ENCODE data around the gene HAGHL. TPM values are rescaled to one million over a fixed set of nuclear protein-coding genes. Genes with fewer than 3 reads are reported as not detected.

HAGHL gene
- total RNA-seq, 1 donor from 2014 or later: 8.9 TPM

DNA sequence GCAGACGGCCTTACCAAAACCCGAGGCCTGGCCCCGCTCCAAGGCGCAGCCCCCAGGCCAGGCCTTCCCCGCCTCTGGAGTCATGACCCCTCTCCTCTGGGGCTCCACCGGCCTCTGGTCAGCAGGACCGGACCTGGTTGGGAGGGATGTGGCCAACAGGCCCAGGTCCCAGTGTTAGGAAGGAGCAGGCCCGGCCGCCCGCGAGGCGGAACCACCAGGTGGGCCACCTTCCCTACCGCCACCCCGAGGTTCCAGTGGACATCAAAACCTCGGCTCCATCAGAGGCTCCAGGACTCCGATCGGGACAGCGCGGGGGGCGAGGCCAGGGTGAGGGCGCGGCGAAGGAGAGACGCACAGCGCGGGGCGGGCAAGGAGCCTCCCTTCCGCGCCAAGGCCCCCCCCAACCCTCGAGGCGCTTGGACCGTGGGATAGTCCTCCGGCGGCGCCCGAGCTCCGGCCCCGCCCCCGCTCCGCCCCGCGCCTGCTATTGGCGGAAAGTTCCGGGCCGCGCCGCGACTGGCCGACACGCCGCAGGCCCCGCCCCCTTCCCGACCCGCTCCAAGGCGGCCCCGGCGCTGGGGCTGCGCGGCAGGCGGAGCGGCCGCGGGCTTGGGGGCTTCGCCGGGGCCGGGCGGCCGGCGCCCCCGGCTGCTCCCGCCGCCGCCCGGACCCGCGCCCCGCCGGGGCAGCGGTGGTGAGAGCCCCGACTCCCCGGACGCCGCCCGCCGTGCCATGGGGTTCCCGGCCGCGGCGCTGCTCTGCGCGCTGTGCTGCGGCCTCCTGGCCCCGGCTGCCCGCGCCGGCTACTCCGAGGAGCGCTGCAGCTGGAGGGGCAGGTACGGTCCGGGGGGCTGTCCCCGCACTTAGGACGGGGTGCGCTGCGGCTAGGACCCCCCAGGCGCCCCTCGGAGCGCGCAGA is 12.1 kb upstream of the HAGHL start, which contains the start of gene METRN:
Gene METRN, plus strand, starts transcription at position 561 of the 919 bp plus-strand sequence. Its CDS starts 172 bp downstream, at position 733.
- H3K27ac ChIP-seq: peak within 1 kb of the TSS; percentile 36
- no peaks in the 10 kb centered on the region for H3K36me3 ChIP-seq
- ATAC-seq (peak; percentile 90), DNase-seq (peak; percentile 96)
- H3K27me3 ChIP-seq: peaks cover 18% of the 10 kb centered on the region
- TF ChIP-seq, protein P1, sequence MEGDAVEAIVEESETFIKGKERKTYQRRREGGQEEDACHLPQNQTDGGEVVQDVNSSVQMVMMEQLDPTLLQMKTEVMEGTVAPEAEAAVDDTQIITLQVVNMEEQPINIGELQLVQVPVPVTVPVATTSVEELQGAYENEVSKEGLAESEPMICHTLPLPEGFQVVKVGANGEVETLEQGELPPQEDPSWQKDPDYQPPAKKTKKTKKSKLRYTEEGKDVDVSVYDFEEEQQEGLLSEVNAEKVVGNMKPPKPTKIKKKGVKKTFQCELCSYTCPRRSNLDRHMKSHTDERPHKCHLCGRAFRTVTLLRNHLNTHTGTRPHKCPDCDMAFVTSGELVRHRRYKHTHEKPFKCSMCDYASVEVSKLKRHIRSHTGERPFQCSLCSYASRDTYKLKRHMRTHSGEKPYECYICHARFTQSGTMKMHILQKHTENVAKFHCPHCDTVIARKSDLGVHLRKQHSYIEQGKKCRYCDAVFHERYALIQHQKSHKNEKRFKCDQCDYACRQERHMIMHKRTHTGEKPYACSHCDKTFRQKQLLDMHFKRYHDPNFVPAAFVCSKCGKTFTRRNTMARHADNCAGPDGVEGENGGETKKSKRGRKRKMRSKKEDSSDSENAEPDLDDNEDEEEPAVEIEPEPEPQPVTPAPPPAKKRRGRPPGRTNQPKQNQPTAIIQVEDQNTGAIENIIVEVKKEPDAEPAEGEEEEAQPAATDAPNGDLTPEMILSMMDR (IDR thresholded peaks at IDR 0.05): no peak
- no peaks in the 10 kb centered on the region for H3K9me3 ChIP-seq
- intact Hi-C loops (cut with DNase I): loop anchor here (10.0 kb wide), 1 partner anchor 70 kb away; the partner anchor contains the start of genes CHTF18 and RPUSD1
- H3K4me1 ChIP-seq: peaks cover 16% of the 10 kb centered on the region
- peak within 1 kb of the TSS; percentile 70 for H3K4me3 ChIP-seq

DNA sequence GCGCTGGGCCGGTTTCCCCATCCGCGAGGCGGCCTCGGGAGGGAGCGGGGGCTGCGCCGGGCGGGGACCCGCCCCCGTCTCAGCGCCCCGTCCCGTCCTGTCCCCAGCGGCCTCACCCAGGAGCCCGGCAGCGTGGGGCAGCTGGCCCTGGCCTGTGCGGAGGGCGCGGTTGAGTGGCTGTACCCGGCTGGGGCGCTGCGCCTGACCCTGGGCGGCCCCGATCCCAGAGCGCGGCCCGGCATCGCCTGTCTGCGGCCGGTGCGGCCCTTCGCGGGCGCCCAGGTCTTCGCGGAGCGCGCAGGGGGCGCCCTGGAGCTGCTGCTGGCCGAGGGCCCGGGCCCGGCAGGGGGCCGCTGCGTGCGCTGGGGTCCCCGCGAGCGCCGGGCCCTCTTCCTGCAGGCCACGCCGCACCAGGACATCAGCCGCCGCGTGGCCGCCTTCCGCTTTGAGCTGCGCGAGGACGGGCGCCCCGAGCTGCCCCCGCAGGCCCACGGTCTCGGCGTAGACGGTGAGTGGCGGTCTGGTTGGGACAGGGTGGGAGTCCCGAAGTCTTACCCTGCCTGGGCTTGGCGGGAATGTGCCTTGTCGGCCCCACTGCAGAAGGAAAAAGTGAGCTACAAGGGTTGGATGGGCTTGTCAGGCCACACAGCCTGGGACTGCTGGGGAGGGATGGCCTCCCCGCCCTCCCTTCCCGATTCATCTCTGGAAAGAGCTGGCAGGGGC is 11.3 kb upstream of the HAGHL start:
- Histone ChIP-seq H3K36me3 (no peaks in the 10 kb centered on the region), H3K27ac (peak overlapping the region; percentile 36), H3K4me1 (peaks cover 22% of the 10 kb centered on the region), H3K9me3 (no peaks in the 10 kb centered on the region), H3K4me3 (peak overlapping the region; percentile 70), H3K27me3 (peaks cover 10% of the 10 kb centered on the region)
- TF ChIP-seq, protein P1 (IDR thresholded peaks at IDR 0.05): no peak
- DNase-seq (peak; percentile 75), ATAC-seq (peak; percentile 4)
- intact Hi-C loops (cut with DNase I): loop anchor here (10.0 kb wide), 1 partner anchor 69 kb away; the partner anchor contains the start of genes CHTF18 and RPUSD1

DNA sequence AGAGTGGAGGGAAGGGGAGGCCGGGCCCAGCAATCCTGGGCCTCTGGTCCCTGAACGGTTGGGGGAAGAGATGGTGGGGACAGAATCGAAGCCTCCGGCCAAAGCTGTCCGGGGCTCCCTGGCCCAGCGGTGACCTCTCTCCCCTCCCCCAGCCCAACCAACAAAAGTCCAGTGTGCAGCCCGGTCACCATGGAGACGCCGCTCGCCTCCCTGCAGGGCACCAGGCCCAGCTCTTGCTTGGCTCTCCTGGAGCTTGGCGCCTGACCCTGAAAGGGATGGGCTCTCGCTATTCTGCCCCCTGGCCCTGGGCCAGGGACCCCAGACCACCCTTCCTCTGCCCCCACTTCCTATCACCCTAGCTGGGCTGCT is 10.7 kb upstream of the HAGHL start:
- H3K4me1 ChIP-seq: peaks cover 22% of the 10 kb centered on the region
- TF ChIP-seq, protein P1 (IDR thresholded peaks at IDR 0.05): no peak
- intact Hi-C loops (cut with DNase I): loop anchor here (10.0 kb wide), 1 partner anchor 69 kb away; the partner anchor contains the start of genes CHTF18 and RPUSD1
- no peak for DNase-seq
- H3K9me3 ChIP-seq: no peaks in the 10 kb centered on the region
- no peaks in the 10 kb centered on the region for H3K36me3 ChIP-seq
- no peak overlapping the region for H3K27ac ChIP-seq
- ATAC-seq: no peak
- peaks cover 5% of the 10 kb centered on the region for H3K27me3 ChIP-seq
- H3K4me3 ChIP-seq: peak overlapping the region; percentile 70

DNA sequence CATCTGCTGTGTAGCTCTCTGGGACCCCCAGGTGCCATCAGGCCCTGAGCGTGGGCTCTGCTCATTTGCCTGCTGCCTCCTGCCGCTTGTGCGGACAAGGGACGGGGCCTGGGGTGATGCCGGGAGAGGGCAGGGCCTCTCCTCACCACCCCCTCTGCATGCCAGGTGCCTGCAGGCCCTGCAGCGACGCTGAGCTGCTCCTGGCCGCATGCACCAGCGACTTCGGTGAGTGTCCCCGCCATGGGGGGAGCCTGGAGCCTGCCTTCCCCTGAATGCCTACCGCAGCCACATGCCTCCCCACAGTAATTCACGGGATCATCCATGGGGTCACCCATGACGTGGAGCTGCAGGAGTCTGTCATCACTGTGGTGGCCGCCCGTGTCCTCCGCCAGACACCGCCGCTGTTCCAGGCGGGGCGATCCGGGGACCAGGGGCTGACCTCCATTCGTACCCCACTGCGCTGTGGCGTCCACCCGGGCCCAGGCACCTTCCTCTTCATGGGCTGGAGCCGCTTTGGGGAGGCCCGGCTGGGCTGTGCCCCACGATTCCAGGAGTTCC is 10.1 kb upstream of the HAGHL start:
- Histone ChIP-seq H3K4me3 (no peak overlapping the region), H3K27me3 (no peaks in the 10 kb centered on the region), H3K4me1 (peaks cover 26% of the 10 kb centered on the region), H3K36me3 (no peaks in the 10 kb centered on the region), H3K27ac (no peak overlapping the region), H3K9me3 (no peaks in the 10 kb centered on the region)
- ATAC-seq (no peak), DNase-seq (no peak)
- intact Hi-C loops (cut with DNase I): loop anchor here (10.0 kb wide), 1 partner anchor 68 kb away; the partner anchor contains the start of genes CHTF18 and RPUSD1
- TF ChIP-seq, protein P1 (IDR thresholded peaks at IDR 0.05): no peak

Measured in upper lobe of right lung (tissue), 1 donor.